HG02938 (cell line): Measurements from ENCODE around the gene BOD1L1.

ENCODE experiments used
- ATAC-seq: cut with Tn5 transposase; IDR thresholded peaks from one replicate; pipeline ENCODE4 v1.9.1; 2021; ENCODE audit warnings: mild to moderate bottlenecking, moderate library complexity; ENCODE audit not compliant: unreplicated experiment

BOD1L1 gene

GRCh38 chr4:13540446-13541175, 86.9 kb downstream of the BOD1L1 start:
- ATAC-seq = no peak

- no peak for ATAC-seq
Measured at GRCh38 chr4:13539619-13540445, 87.7 kb downstream of the BOD1L1 start.

GRCh38 chr4:13539047-13539618, 88.4 kb downstream of the BOD1L1 start:
- ATAC-seq = no peak

- ATAC-seq = no peak
Measured at GRCh38 chr4:13538427-13538973, 89.0 kb downstream of the BOD1L1 start.

- no peak for ATAC-seq
Measured at GRCh38 chr4:13537832-13538177, 89.7 kb downstream of the BOD1L1 start.

- no peak for ATAC-seq
Measured at GRCh38 chr4:13537011-13537831, 90.3 kb downstream of the BOD1L1 start.

- no peak for ATAC-seq
Measured at GRCh38 chr4:13536607-13537006, 90.9 kb downstream of the BOD1L1 start.

- ATAC-seq = no peak
Measured at GRCh38 chr4:13535708-13536361, 91.7 kb downstream of the BOD1L1 start.

GRCh38 chr4:13535118-13535517, 92.4 kb downstream of the BOD1L1 start:
- no peak for ATAC-seq

GRCh38 chr4:13534344-13535063, 93.0 kb downstream of the BOD1L1 start:
- ATAC-seq = no peak

- no peak for ATAC-seq
Measured at GRCh38 chr4:13533670-13534343, 93.7 kb downstream of the BOD1L1 start.

- ATAC-seq = no peak
Measured at GRCh38 chr4:13531625-13531998, 95.9 kb downstream of the BOD1L1 start.

GRCh38 chr4:13530823-13531624, 96.5 kb downstream of the BOD1L1 start:
- no peak for ATAC-seq

GRCh38 chr4:13529128-13529919, 98.2 kb downstream of the BOD1L1 start:
- ATAC-seq = no peak

GRCh38 chr4:13528821-13529127, 98.8 kb downstream of the BOD1L1 start:
- no peak for ATAC-seq

- peak; percentile 90 for ATAC-seq
Measured at GRCh38 chr4:13527981-13528820, 99.3 kb downstream of the BOD1L1 start.
